Stomach smooth muscle (tissue), 2 donors: ENCODE data around the gene EYS.

ENCODE experiments used
- H3K27ac ChIP-seq: one replicate; pipeline ENCODE4 v1.7.0; 2013; ENCODE audit warnings: mild to moderate bottlenecking, low read length, inconsistent platforms
- H3K27me3 ChIP-seq, 2 donors: one replicate each; pipeline ENCODE4 v1.7.0; 2013; ENCODE audit warnings: low read length in 2 of 2; ENCODE audit not compliant: insufficient read depth in 2 of 2, control insufficient read depth in 1 of 2
- H3K36me3 ChIP-seq, 2 donors: one replicate each; pipeline ENCODE4 v1.7.0; 2013; ENCODE audit warnings: low read length in 2 of 2; ENCODE audit not compliant: control insufficient read depth in 2 of 2, insufficient read depth in 2 of 2
- H3K4me1 ChIP-seq: one replicate; pipeline ENCODE4 v1.7.0; 2013; ENCODE audit warnings: low read length; ENCODE audit not compliant: control insufficient read depth, insufficient read depth
- H3K4me3 ChIP-seq, 2 donors: one replicate each; pipeline ENCODE4 v1.7.0; 2013; ENCODE audit warnings: low read length in 2 of 2
- H3K9ac ChIP-seq, 2 donors: one replicate each; pipeline ENCODE4 v1.7.0; 2013; ENCODE audit warnings: low read length in 2 of 2, mild to moderate bottlenecking in 1 of 2
- H3K9me3 ChIP-seq, 2 donors: one replicate each; pipeline ENCODE4 v1.7.0; 2013; ENCODE audit warnings: low read length in 2 of 2; ENCODE audit not compliant: control insufficient read depth in 2 of 2
- donor health status: healthy.
- donor health status: Pancreatic carcinoma.

EYS gene

GRCh38 chr6:65692109-65692508 is 14.9 kb downstream of the EYS start:
- Histone ChIP-seq H3K27me3 (no peaks in the 10 kb centered on the region), H3K4me3 (no peak overlapping the region), H3K36me3 (no peaks in the 10 kb centered on the region), H3K4me1 (no peaks in the 10 kb centered on the region), H3K9me3 (peaks cover 0 to 2% of the 10 kb centered on the region in 2 donors), H3K27ac (no peak overlapping the region), H3K9ac (no peak overlapping the region)

DNA sequence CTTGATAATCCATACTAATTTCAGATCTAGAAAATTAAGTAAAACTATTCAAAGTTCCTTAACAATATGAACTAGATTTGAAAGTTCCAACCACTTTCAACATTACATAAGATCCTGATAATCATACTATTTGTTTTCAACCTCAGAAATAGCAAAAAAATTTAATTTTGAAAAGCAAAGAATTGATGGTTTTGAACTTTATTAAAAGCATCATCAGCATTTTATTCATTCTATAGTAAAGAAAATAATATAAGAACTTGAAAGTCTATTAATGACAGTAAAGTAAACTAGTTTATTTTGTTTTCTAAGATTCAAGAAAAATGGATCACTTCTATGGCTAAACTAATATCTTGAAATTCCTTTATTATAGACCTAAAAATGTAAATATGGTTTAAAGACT is 26.8 kb downstream of the EYS start:
- H3K9ac ChIP-seq = no peak overlapping the region
- no peak overlapping the region for H3K4me3 ChIP-seq
- H3K27ac ChIP-seq = no peak overlapping the region
- no peaks in the 10 kb centered on the region for H3K9me3 ChIP-seq
- no peaks in the 10 kb centered on the region for H3K27me3 ChIP-seq
- H3K4me1 ChIP-seq = no peaks in the 10 kb centered on the region
- H3K36me3 ChIP-seq = no peaks in the 10 kb centered on the region

- no peaks in the 10 kb centered on the region for H3K9me3 ChIP-seq
- no peaks in the 10 kb centered on the region for H3K4me1 ChIP-seq
- no peaks in the 10 kb centered on the region for H3K27me3 ChIP-seq
- H3K4me3 ChIP-seq = no peak overlapping the region
- H3K36me3 ChIP-seq = no peaks in the 10 kb centered on the region
- no peak overlapping the region for H3K27ac ChIP-seq
- no peak overlapping the region for H3K9ac ChIP-seq
Measured at GRCh38 chr6:65671922-65672321, 35.1 kb downstream of the EYS start.

GRCh38 chr6:65667916-65668656 is 38.9 kb downstream of the EYS start:
- no peaks in the 10 kb centered on the region for H3K27me3 ChIP-seq
- no peaks in the 10 kb centered on the region for H3K36me3 ChIP-seq
- H3K4me3 ChIP-seq = no peak overlapping the region
- no peak overlapping the region for H3K9ac ChIP-seq
- no peaks in the 10 kb centered on the region for H3K9me3 ChIP-seq
- H3K4me1 ChIP-seq = no peaks in the 10 kb centered on the region
- H3K27ac ChIP-seq = no peak overlapping the region

GRCh38 chr6:65650086-65650485 is 56.9 kb downstream of the EYS start:
- no peaks in the 10 kb centered on the region for H3K9me3 ChIP-seq

DNA sequence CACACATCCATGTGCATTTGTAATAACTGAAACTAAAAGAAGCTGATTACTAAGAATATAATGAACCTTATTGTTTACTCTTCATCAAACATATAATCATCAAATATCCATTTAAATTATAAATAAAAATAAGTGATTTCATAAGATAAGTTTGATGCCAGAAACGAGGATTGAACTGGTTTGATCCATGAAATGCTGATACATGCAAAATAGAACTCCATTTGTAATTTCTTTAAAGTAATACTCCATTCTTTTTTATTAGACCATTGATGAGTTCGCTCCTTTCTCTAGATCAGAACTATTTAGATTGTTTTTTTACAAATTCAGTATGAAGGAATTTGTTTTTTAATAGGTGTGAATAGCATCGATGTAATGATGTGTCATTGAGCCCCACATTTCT is 57.6 kb downstream of the EYS start:
- no peaks in the 10 kb centered on the region for H3K27me3 ChIP-seq
- H3K4me3 ChIP-seq = no peak overlapping the region
- no peaks in the 10 kb centered on the region for H3K36me3 ChIP-seq
- H3K9me3 ChIP-seq = no peaks in the 10 kb centered on the region
- H3K9ac ChIP-seq = no peak overlapping the region
- no peaks in the 10 kb centered on the region for H3K4me1 ChIP-seq
- H3K27ac ChIP-seq = no peak overlapping the region

More at GRCh38 chr6:65650086-65650485, 56.9 kb downstream of the EYS start:
- no peak overlapping the region for H3K9ac ChIP-seq
- no peak overlapping the region for H3K4me3 ChIP-seq
- H3K36me3 ChIP-seq = no peaks in the 10 kb centered on the region
- no peaks in the 10 kb centered on the region for H3K27me3 ChIP-seq
- no peak overlapping the region for H3K27ac ChIP-seq
- no peaks in the 10 kb centered on the region for H3K4me1 ChIP-seq

- H3K9me3 ChIP-seq = no peaks in the 10 kb centered on the region
- H3K27me3 ChIP-seq = no peaks in the 10 kb centered on the region
- H3K9ac ChIP-seq = no peak overlapping the region
- H3K4me1 ChIP-seq = no peaks in the 10 kb centered on the region
- H3K4me3 ChIP-seq = no peak overlapping the region
- no peaks in the 10 kb centered on the region for H3K36me3 ChIP-seq
- H3K27ac ChIP-seq = no peak overlapping the region
Measured at GRCh38 chr6:65646544-65646943, 60.5 kb downstream of the EYS start.

DNA sequence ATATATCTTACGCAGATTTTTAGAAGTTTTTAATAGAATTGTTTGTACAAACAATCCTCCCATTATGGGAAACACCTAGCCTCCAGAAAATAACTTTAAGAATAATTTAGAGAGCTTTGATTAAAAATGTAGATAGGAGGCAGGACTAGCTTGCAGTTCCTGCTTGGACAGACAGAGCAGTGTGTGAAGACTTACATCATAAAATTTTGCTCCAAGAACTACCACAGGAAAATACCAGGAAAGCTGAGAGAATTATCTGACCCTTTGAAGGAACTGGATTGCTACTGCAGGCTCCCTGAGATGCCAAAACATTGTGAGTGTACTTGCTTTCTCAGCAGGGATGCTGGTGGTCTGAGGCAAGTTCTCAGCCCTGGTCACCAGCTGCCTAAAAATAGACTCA is 64.2 kb downstream of the EYS start:
- no peak overlapping the region for H3K27ac ChIP-seq
- no peaks in the 10 kb centered on the region for H3K9me3 ChIP-seq
- H3K4me1 ChIP-seq = no peaks in the 10 kb centered on the region
- no peaks in the 10 kb centered on the region for H3K36me3 ChIP-seq
- H3K4me3 ChIP-seq = no peak overlapping the region
- no peaks in the 10 kb centered on the region for H3K27me3 ChIP-seq
- H3K9ac ChIP-seq = no peak overlapping the region

- no peaks in the 10 kb centered on the region for H3K36me3 ChIP-seq
- no peak overlapping the region for H3K4me3 ChIP-seq
- H3K9ac ChIP-seq = no peak overlapping the region
- H3K4me1 ChIP-seq = no peaks in the 10 kb centered on the region
- H3K27me3 ChIP-seq = no peaks in the 10 kb centered on the region
- H3K27ac ChIP-seq = no peak overlapping the region
- H3K9me3 ChIP-seq = no peaks in the 10 kb centered on the region
Measured at GRCh38 chr6:65638047-65638831, 68.8 kb downstream of the EYS start.

- Histone ChIP-seq H3K4me1 (no peaks in the 10 kb centered on the region), H3K27me3 (no peaks in the 10 kb centered on the region), H3K27ac (no peak overlapping the region), H3K9me3 (no peaks in the 10 kb centered on the region), H3K36me3 (no peaks in the 10 kb centered on the region), H3K9ac (no peak overlapping the region), H3K4me3 (no peak overlapping the region)
Measured at GRCh38 chr6:65637289-65638046, 69.6 kb downstream of the EYS start.
